GM18505 (cell line): ENCODE measurements around the gene DDX1.
"Not testable (repeated sequence)": the region's sequence is repeated elsewhere in the genome, so short reads cannot be mapped to it uniquely, and the experiment has no call there.

Source experiments
- ATAC-seq: cut with Tn5 transposase; IDR thresholded peaks from one replicate; pipeline ENCODE4 v1.9.1; 2021; ENCODE audit not compliant: unreplicated experiment
- POLR2A ChIP-seq: IDR thresholded peaks from 4 replicates; pipeline ENCODE4 v1.6.1; 2011; ENCODE audit warnings: borderline replicate concordance; ENCODE audit not compliant: insufficient read depth, insufficient read length; ENCODE audit errors: extremely low read depth

Gene DDX1

GRCh38 chr2:15609341-15610042, 17.8 kb downstream of the DDX1 start:
- no peak for ATAC-seq
- no peak for TF ChIP-seq POLR2A

GRCh38 chr2:15610430-15610952, 18.8 kb downstream of the DDX1 start:
- no peak for ATAC-seq
- no peak for TF ChIP-seq POLR2A

- not testable (repeated sequence) for ATAC-seq
Measured at GRCh38 chr2:15612101-15612500, 20.4 kb downstream of the DDX1 start.

GRCh38 chr2:15613736-15614429, 22.2 kb downstream of the DDX1 start:
- no peak for ATAC-seq
- TF ChIP-seq POLR2A, result no peak

- no peak for TF ChIP-seq POLR2A
- no peak for ATAC-seq
Measured at GRCh38 chr2:15614545-15615300, 23.1 kb downstream of the DDX1 start.

GRCh38 chr2:15615301-15615920, 23.7 kb downstream of the DDX1 start:
- no peak for ATAC-seq
- no peak for TF ChIP-seq POLR2A

GRCh38 chr2:15616429-15616828, 24.8 kb downstream of the DDX1 start:
- no peak for ATAC-seq
- no peak for TF ChIP-seq POLR2A

GRCh38 chr2:15616850-15617777, 25.4 kb downstream of the DDX1 start:
- no peak for TF ChIP-seq POLR2A
- ATAC-seq, result no peak

GRCh38 chr2:15617778-15618448, 26.2 kb downstream of the DDX1 start:
- no peak for ATAC-seq
- TF ChIP-seq POLR2A, result no peak

- TF ChIP-seq POLR2A, result no peak
- ATAC-seq, result no peak
Measured at GRCh38 chr2:15618449-15618855, 26.8 kb downstream of the DDX1 start.

GRCh38 chr2:15619076-15619475, 27.4 kb downstream of the DDX1 start:
- ATAC-seq, result no peak
- no peak for TF ChIP-seq POLR2A

GRCh38 chr2:15619510-15619909, 27.8 kb downstream of the DDX1 start:
- TF ChIP-seq POLR2A, result no peak
- no peak for ATAC-seq
